ENCODE data around the gene MXRA8.

MXRA8 gene

GRCh38 chr1:1333551-1334241 lies 24.7 kb downstream of the MXRA8 start:
- DNase-seq (ENCODE audit: extremely low read depth, low read depth) = no peak
- H3K4me3 ChIP-seq (replicated peaks; ENCODE audit: low read depth, low read length) = no peak overlapping the region
- TF ChIP-seq CTCF (IDR thresholded peaks at IDR 0.05; ENCODE audit: low read depth, low read length, missing control alignments) = no peak

- TF ChIP-seq CTCF (IDR thresholded peaks at IDR 0.05; ENCODE audit: low read depth, low read length, missing control alignments) = no peak
These were observed 25.4 kb downstream of the MXRA8 start for GRCh38 chr1:1332774-1333480.

GRCh38 chr1:1332031-1332755 lies 26.2 kb downstream of the MXRA8 start:
- no peak for DNase-seq (ENCODE audit: extremely low read depth, low read depth)
- no peak for TF ChIP-seq CTCF (IDR thresholded peaks at IDR 0.05; ENCODE audit: low read depth, low read length, missing control alignments)
- no peak overlapping the region for H3K4me3 ChIP-seq (replicated peaks; ENCODE audit: low read depth, low read length)

More at GRCh38 chr1:1332774-1333480, 25.4 kb downstream of the MXRA8 start:
- no peak for DNase-seq (ENCODE audit: extremely low read depth, low read depth)
- H3K4me3 ChIP-seq (replicated peaks; ENCODE audit: low read depth, low read length) = no peak overlapping the region

- no peak within 1 kb of the TSS for H3K4me3 ChIP-seq (replicated peaks; ENCODE audit: low read depth, low read length)
- no peak for TF ChIP-seq CTCF (IDR thresholded peaks at IDR 0.05; ENCODE audit: low read depth, low read length, missing control alignments)
- DNase-seq (ENCODE audit: extremely low read depth, low read depth) = no peak
These were observed 27.0 kb downstream of the MXRA8 start, which contains the start of gene TAS1R3 for GRCh38 chr1:1331068-1331965. TAS1R3 (plus strand) TSS chr1:1331280; CDS start chr1:1331346, 66 bp downstream.

- DNase-seq (ENCODE audit: extremely low read depth, low read depth) = no peak
- TF ChIP-seq CTCF (IDR thresholded peaks at IDR 0.05; ENCODE audit: low read depth, low read length, missing control alignments) = no peak
- no peak overlapping the region for H3K4me3 ChIP-seq (replicated peaks; ENCODE audit: low read depth, low read length)
These were observed 27.8 kb downstream of the MXRA8 start for GRCh38 chr1:1330366-1331067.

All from HFF-Myc (cell line).